Occipital lobe (tissue), 1 donor: Measurements from ENCODE around the gene OPN1MW3. TPM values are rescaled to one million over a fixed set of nuclear protein-coding genes. Genes with fewer than 3 reads are reported as not detected.

Experiments used
- total RNA-seq: library from RNA; depleted of rRNA; stranded (reverse); fragments of >200 nt; gene quantifications from one replicate; pipeline ENCODE4 v1.2.3, GENCODE V29; 2014

The OPN1MW3 gene
- total RNA-seq, 1 donor from 2014 or later, result not detected

Other genes starting within 250 kb of the OPN1MW3 start
- 8.7 TPM for gene IRAK1, start 237.7 kb upstream of the OPN1MW3 start, total RNA-seq
- 27.0 TPM for gene MECP2, start 159.9 kb upstream of the OPN1MW3 start, total RNA-seq
- gene OPN1LW, start 113.3 kb upstream of the OPN1MW3 start, total RNA-seq, result not detected
- not detected for gene OPN1MW, start 75.0 kb upstream of the OPN1MW3 start, total RNA-seq
- gene OPN1MW2, start 37.8 kb upstream of the OPN1MW3 start, total RNA-seq, result not detected
- not detected for gene TEX28, start 37.5 kb downstream of the OPN1MW3 start, total RNA-seq
- gene TKTL1, start 38.2 kb downstream of the OPN1MW3 start, total RNA-seq, result 2.5 TPM
- gene FLNA, start 117.1 kb downstream of the OPN1MW3 start, total RNA-seq, result 73.0 TPM
- 17.2 TPM for gene EMD, start 121.7 kb downstream of the OPN1MW3 start, total RNA-seq
- gene RPL10, start 140.8 kb downstream of the OPN1MW3 start, total RNA-seq, result 2,213 TPM
- 4.4 TPM for gene DNASE1L1, start 151.7 kb downstream of the OPN1MW3 start, total RNA-seq
- gene TAFAZZIN, start 154.0 kb downstream of the OPN1MW3 start, total RNA-seq, result 10.9 TPM
- 42.7 TPM for gene ATP6AP1, start 171.1 kb downstream of the OPN1MW3 start, total RNA-seq
- gene GDI1, start 179.6 kb downstream of the OPN1MW3 start, total RNA-seq, result 192 TPM
- 13.1 TPM for gene FAM50A, start 186.6 kb downstream of the OPN1MW3 start, total RNA-seq
- gene PLXNA3, start 200.7 kb downstream of the OPN1MW3 start, total RNA-seq, result 14.5 TPM
- 13.4 TPM for gene LAGE3, start 221.7 kb downstream of the OPN1MW3 start, total RNA-seq
- gene UBL4A, start 229.0 kb downstream of the OPN1MW3 start, total RNA-seq, result 33.7 TPM
- gene SLC10A3, start 233.0 kb downstream of the OPN1MW3 start, total RNA-seq, result 3.4 TPM